DOHH2 (cell line): ENCODE measurements around the gene COQ4.

Experiments used
- CTCF ChIP-seq: fragments of 200-600 bp; sonication (generic); IDR thresholded peaks from one replicate; pipeline ENCODE4 v1.5.1; 2014; ENCODE audit warnings: antibody characterized with exemption, mild to moderate bottlenecking, low read depth, low read length; ENCODE audit not compliant: poor library complexity, severe bottlenecking
- EZH2phosphoT487 ChIP-seq: fragments of 200-600 bp; sonication (generic); IDR thresholded peaks from 2 replicates; pipeline ENCODE4 v1.6.1; 2017; ENCODE audit warnings: borderline replicate concordance, mild to moderate bottlenecking, antibody characterized with exemption, low read length, moderate library complexity, mixed read lengths

- TF ChIP-seq CTCF: no peak
- no peak for TF ChIP-seq EZH2phosphoT487
These were observed 34.2 kb upstream of the COQ4 start for GRCh38 chr9:128288273-128289004.
